Measurements from ENCODE around the gene TBL2.

- no peak for TF ChIP-seq CTCF (IDR thresholded peaks at IDR 0.05; ENCODE audit: borderline replicate concordance, extremely low read depth, low read length, poor library complexity, severe bottlenecking)
- TF ChIP-seq EZH2 (IDR thresholded peaks at IDR 0.05; ENCODE audit: borderline replicate concordance, low read depth, low read length, severe bottlenecking): no peak
These were observed 57.4 kb downstream of the TBL2 start for GRCh38 chr7:73520673-73521635.

Measured in DND-41 (cell line).